Epithelial cell of proximal tubule (primary cell): ENCODE measurements around the gene TRIM26. TPM values are rescaled to one million over a fixed set of nuclear protein-coding genes. Genes with fewer than 3 reads are reported as not detected.
A peak's percentile ranks its signal among the peaks of the same experiment; 100 is the strongest.

ENCODE experiments used
- DNase-seq: peaks from one replicate; pipeline ENCODE4 v3.0.0-alpha.2; 2011; ENCODE audit warnings: low read depth
- H3K4me3 ChIP-seq: 2 replicates; pipeline ENCODE4 v1.5.1; 2011; ENCODE audit warnings: low read depth, mild to moderate bottlenecking, low read length
- CTCF ChIP-seq: conservative IDR thresholded peaks from 2 replicates; pipeline ENCODE4 v1.5.1; 2012; ENCODE audit warnings: low read depth, mild to moderate bottlenecking, low read length
- total RNA-seq: library from RNA; depleted of rRNA; stranded (reverse); fragments of >200 nt; gene quantifications from 2 replicates; pipeline ENCODE4 v1.2.3, GENCODE V29; 2015

The TRIM26 gene
- total RNA-seq, 1 donor from 2014 or later, result 14.7 TPM

- TF ChIP-seq CTCF, result no peak
- DNase-seq, result no peak
- H3K4me3 ChIP-seq, result peak overlapping the region; percentile 12
Observed at GRCh38 chr6:30206799-30207618, 6.2 kb downstream of the TRIM26 start.

GRCh38 chr6:30206152-30206551, 7.1 kb downstream of the TRIM26 start:
- DNase-seq, result no peak
- peak; percentile 16 for TF ChIP-seq CTCF
- no peak overlapping the region for H3K4me3 ChIP-seq

GRCh38 chr6:30204116-30204515, 9.1 kb downstream of the TRIM26 start:
- H3K4me3 ChIP-seq, result no peak overlapping the region
- DNase-seq, result no peak
- no peak for TF ChIP-seq CTCF

- no peak for DNase-seq
- no peak for TF ChIP-seq CTCF
- H3K4me3 ChIP-seq, result no peak overlapping the region
Observed at GRCh38 chr6:30202366-30202765, 10.8 kb downstream of the TRIM26 start.

- H3K4me3 ChIP-seq, result no peak overlapping the region
- no peak for DNase-seq
- TF ChIP-seq CTCF, result no peak
Observed at GRCh38 chr6:30200551-30201281, 12.5 kb downstream of the TRIM26 start.

GRCh38 chr6:30198166-30199084, 14.8 kb downstream of the TRIM26 start:
- DNase-seq, result no peak
- no peak for TF ChIP-seq CTCF
- no peak overlapping the region for H3K4me3 ChIP-seq
